H9 (cell line): ENCODE data around the gene STK10. TPM values are rescaled to one million over a fixed set of nuclear protein-coding genes. Genes with fewer than 3 reads are reported as not detected.

Experiments used
- DNase-seq: peaks from one replicate; pipeline ENCODE4 v3.0.0-alpha.2; 2017
- H2AFZ ChIP-seq: one replicate; pipeline ENCODE4 v1.6.1; 2013; ENCODE audit warnings: mild to moderate bottlenecking, low read length, control low read depth, moderate library complexity
- H2AK5ac ChIP-seq: 2 replicates; pipeline ENCODE4 v1.6.1; 2013; ENCODE audit warnings: low read length, control low read depth, mixed read lengths; ENCODE audit not compliant: insufficient read length
- H2BK120ac ChIP-seq: one replicate; pipeline ENCODE4 v1.6.1; 2013; ENCODE audit warnings: low read depth, mild to moderate bottlenecking, low read length, control low read depth, inconsistent platforms; ENCODE audit not compliant: poor library complexity, severe bottlenecking
- H2BK12ac ChIP-seq: 2 replicates; pipeline ENCODE4 v1.6.1; 2013; ENCODE audit warnings: low read length, control low read depth, mixed read lengths, low read depth; ENCODE audit not compliant: insufficient read length
- H2BK15ac ChIP-seq: 2 replicates; pipeline ENCODE4 v1.6.1; 2013; ENCODE audit warnings: low read depth, low read length, control low read depth
- H2BK20ac ChIP-seq: one replicate; pipeline ENCODE4 v1.6.1; 2013; ENCODE audit warnings: low read depth, mild to moderate bottlenecking, low read length, control low read depth, inconsistent platforms; ENCODE audit not compliant: poor library complexity, severe bottlenecking
- H2BK5ac ChIP-seq: 2 replicates; pipeline ENCODE4 v1.6.1; 2013; ENCODE audit warnings: low read length, control low read depth, mixed read lengths; ENCODE audit not compliant: insufficient read length
- H3K14ac ChIP-seq: 2 replicates; pipeline ENCODE4 v1.6.1; 2013; ENCODE audit warnings: low read length, control low read depth; ENCODE audit not compliant: insufficient read depth
- H3K18ac ChIP-seq: 2 replicates; pipeline ENCODE4 v1.6.1; 2013; ENCODE audit warnings: low read depth, mild to moderate bottlenecking, mixed read lengths, low read length, control low read depth; ENCODE audit not compliant: insufficient read length
- H3K23ac ChIP-seq: 2 replicates; pipeline ENCODE4 v1.6.1; 2013; ENCODE audit warnings: low read length, control low read depth, mixed read lengths, low read depth; ENCODE audit not compliant: insufficient read length
- H3K23me2 ChIP-seq: 2 replicates; pipeline ENCODE4 v1.6.1; 2013; ENCODE audit warnings: low read depth, mild to moderate bottlenecking, mixed read lengths, low read length, control low read depth; ENCODE audit not compliant: insufficient read length, poor library complexity, severe bottlenecking
- H3K27ac ChIP-seq: 2 replicates; pipeline ENCODE4 v1.5.1; 2013; ENCODE audit warnings: low read length, control low read depth, mixed read lengths, low read depth; ENCODE audit not compliant: insufficient read length
- H3K27me3 ChIP-seq: 2 replicates; pipeline ENCODE4 v1.6.1; 2013; ENCODE audit warnings: low read length, control low read depth, inconsistent platforms; ENCODE audit not compliant: insufficient read depth
- H3K4ac ChIP-seq: 2 replicates; pipeline ENCODE4 v1.6.1; 2013; ENCODE audit warnings: low read depth, mild to moderate bottlenecking, control low read depth, inconsistent platforms, low read length, moderate library complexity
- H3K4me1 ChIP-seq: 2 replicates; pipeline ENCODE4 v1.6.1; 2013; ENCODE audit warnings: low read length, control low read depth, inconsistent platforms; ENCODE audit not compliant: insufficient read depth
- H3K4me2 ChIP-seq: 2 replicates; pipeline ENCODE4 v1.6.1; 2013; ENCODE audit warnings: low read length, control low read depth, mixed read lengths; ENCODE audit not compliant: insufficient read length, insufficient read depth
- H3K56ac ChIP-seq: 2 replicates; pipeline ENCODE4 v1.6.1; 2013; ENCODE audit warnings: low read depth, mild to moderate bottlenecking, mixed read lengths, low read length, control low read depth; ENCODE audit not compliant: insufficient read length
- H3K79me1 ChIP-seq: 2 replicates; pipeline ENCODE4 v1.6.1; 2013; ENCODE audit warnings: low read depth, mild to moderate bottlenecking, moderate library complexity, low read length, control low read depth, inconsistent platforms; ENCODE audit not compliant: insufficient read depth, poor library complexity, severe bottlenecking
- H3K79me2 ChIP-seq: 2 replicates; pipeline ENCODE4 v1.6.1; 2013; ENCODE audit warnings: low read length, control low read depth, inconsistent platforms; ENCODE audit not compliant: insufficient read depth
- H3K9ac ChIP-seq: 2 replicates; pipeline ENCODE4 v1.6.1; 2013; ENCODE audit warnings: low read length, control low read depth, mixed read lengths; ENCODE audit not compliant: insufficient read length; ENCODE audit errors: extremely low read depth
- H3K9me3 ChIP-seq: one replicate; pipeline ENCODE4 v1.6.1; 2013; ENCODE audit warnings: low read depth, low read length, inconsistent platforms; ENCODE audit not compliant: control insufficient read depth
- H3T11ph ChIP-seq: one replicate; pipeline ENCODE4 v1.6.1; 2013; ENCODE audit warnings: mild to moderate bottlenecking, low read length, control low read depth, inconsistent platforms
- H4K20me1 ChIP-seq: one replicate; pipeline ENCODE4 v1.6.1; 2013; ENCODE audit not compliant: control insufficient read depth, insufficient read length, insufficient read depth
- H4K5ac ChIP-seq: 2 replicates; pipeline ENCODE4 v1.6.1; 2013; ENCODE audit warnings: low read depth, mild to moderate bottlenecking, mixed read lengths, low read length, control low read depth; ENCODE audit not compliant: insufficient read length
- H4K8ac ChIP-seq: replicated peaks from 2 replicates; pipeline ENCODE4 v1.6.1; 2013; ENCODE audit warnings: low read length, control low read depth, mixed read lengths, low read depth; ENCODE audit not compliant: insufficient read length
- H4K91ac ChIP-seq: 2 replicates; pipeline ENCODE4 v1.6.1; 2013; ENCODE audit warnings: low read depth, mild to moderate bottlenecking, moderate library complexity, mixed read lengths, low read length, control low read depth; ENCODE audit not compliant: insufficient read length
- H3K27ac Mint-ChIP-seq, 3 experiments: 2 replicates in 2 of 3; 3 replicates in 1 of 3; pipeline ENCODE4 v1.8.0; 2020 to 2021; ENCODE audit warnings: mixed read lengths in 3 of 3, mild to moderate bottlenecking in 1 of 3, moderate library complexity in 1 of 3
- H3K27me3 Mint-ChIP-seq: 2 replicates; pipeline ENCODE4 v1.8.0; 2021; ENCODE audit warnings: low read depth, mild to moderate bottlenecking, moderate library complexity, mixed read lengths
- H3K36me3 Mint-ChIP-seq, 3 experiments: 2 replicates in 2 of 3; 3 replicates in 1 of 3; pipeline ENCODE4 v1.8.0; 2020 to 2021; ENCODE audit warnings: low read depth in 3 of 3, mixed read lengths in 3 of 3; ENCODE audit not compliant: insufficient read depth in 1 of 3
- H3K4me1 Mint-ChIP-seq, 2 experiments: 2 replicates each; pipeline ENCODE4 v1.8.0; 2020; ENCODE audit warnings: mixed read lengths in 2 of 2
- H3K4me3 Mint-ChIP-seq, 2 experiments: 2 replicates in 1 of 2; 3 replicates in 1 of 2; pipeline ENCODE4 v1.8.0; 2020 to 2021; ENCODE audit warnings: mild to moderate bottlenecking in 2 of 2, mixed read lengths in 2 of 2, moderate library complexity in 1 of 2
- H3K9me3 Mint-ChIP-seq, 2 experiments: 2 replicates in 1 of 2; 3 replicates in 1 of 2; pipeline ENCODE4 v1.8.0; 2020; ENCODE audit warnings: mild to moderate bottlenecking in 2 of 2, mixed read lengths in 2 of 2, moderate library complexity in 1 of 2
- CTCF ChIP-seq: fragments of 200-600 bp; sonication (generic); conservative IDR thresholded peaks from 3 replicates; pipeline ENCODE4 v1.8.0; 2021; ENCODE audit warnings: antibody characterized with exemption, mild to moderate bottlenecking
- WGBS: extraction: QIAGEN DNeasy Blood & Tissue Kit; methylation state at CpG from one replicate; pipeline ENCODE4 v1.1.7; 2013; ENCODE audit warnings: missing lambda C conversion rate, low lambda C conversion rate, mixed read lengths; ENCODE audit not compliant: insufficient read length; ENCODE audit errors: extremely low coverage; 5-methylcytosine and 5-hydroxymethylcytosine counted together
- total RNA-seq: library from RNA; stranded (reverse); gene quantifications from 2 replicates; pipeline ENCODE4 v1.2.1, GENCODE V29; 2021

The STK10 gene
- total RNA-seq, 1 experiment from 2014 or later, result 14.6 TPM

- Histone ChIP-seq H3K4ac (no peak overlapping the region), H3K79me1 (no peaks in the 10 kb centered on the region), H2BK5ac (no peak overlapping the region), H3K79me2 (no peaks in the 10 kb centered on the region), H3T11ph (no peak overlapping the region), H4K91ac (no peak overlapping the region), H2BK120ac (no peak overlapping the region), H2BK12ac (no peak overlapping the region), H2BK20ac (no peak overlapping the region), H3K14ac (no peak overlapping the region), H4K8ac (no peak overlapping the region), H3K56ac (no peak overlapping the region), H3K27ac (no peak overlapping the region), H4K5ac (no peak overlapping the region), H3K4me2 (no peak overlapping the region), H3K18ac (no peak overlapping the region), H3K9me3 (no peaks in the 10 kb centered on the region), H3K23ac (no peak overlapping the region), H3K4me1 (no peaks in the 10 kb centered on the region), H3K23me2 (no peaks in the 10 kb centered on the region), H2BK15ac (no peak overlapping the region), H3K27me3 (no peaks in the 10 kb centered on the region), H4K20me1 (peaks cover 2% of the 10 kb centered on the region), H3K9ac (no peak overlapping the region), H2AK5ac (no peak overlapping the region), H2AFZ (no peak overlapping the region)
- Mint-ChIP-seq H3K27me3 (no peaks in the 10 kb centered on the region; the same call in 1 of the 2 replicates), H3K36me3 (no peaks in the 10 kb centered on the region; a peak in 3 of 7 replicates), H3K9me3 (no peaks in the 10 kb centered on the region), H3K27ac (no peak overlapping the region), H3K4me1 (peaks cover 33 to 39% of the 10 kb centered on the region in 2 experiments), H3K4me3 (no peak overlapping the region)
- no CpG with 5 or more reads among the region's 9 CpGs for WGBS
- TF ChIP-seq CTCF, result no peak
- no peak for DNase-seq
Measured at GRCh38 chr5:172170251-172170701, 17.7 kb downstream of the STK10 start.
